HG02981 (cell line): ENCODE results near the gene SP140.
"Not testable (repeated sequence)": the region's sequence is repeated elsewhere in the genome, so short reads cannot be mapped to it uniquely, and the experiment has no call there.

ENCODE experiments used
- ATAC-seq: cut with Tn5 transposase; IDR thresholded peaks from one replicate; pipeline ENCODE4 v1.9.1; 2021; ENCODE audit warnings: mild to moderate bottlenecking, moderate library complexity; ENCODE audit not compliant: unreplicated experiment

The SP140 gene

DNA sequence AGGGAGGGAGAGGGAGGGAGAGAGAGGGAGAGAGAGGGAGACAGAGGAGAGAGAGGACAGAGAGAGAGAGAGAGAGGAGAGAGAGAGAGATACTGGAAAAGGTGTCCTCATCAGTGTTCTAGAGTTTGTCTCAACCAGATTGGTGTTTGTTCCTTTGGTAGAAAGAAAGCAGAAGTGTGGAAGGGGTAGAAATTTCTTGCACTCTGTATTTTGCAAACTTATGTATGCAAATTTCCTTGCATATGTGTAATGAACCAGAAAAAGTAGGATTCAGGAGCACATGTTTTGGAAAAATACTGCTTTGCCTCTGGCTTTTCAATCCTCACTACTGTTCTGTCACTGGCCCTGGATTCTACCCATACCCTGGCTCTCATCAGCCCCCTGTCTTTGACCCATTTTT lies 1.1 kb upstream of the SP140 start:
- ATAC-seq, result no peak

DNA sequence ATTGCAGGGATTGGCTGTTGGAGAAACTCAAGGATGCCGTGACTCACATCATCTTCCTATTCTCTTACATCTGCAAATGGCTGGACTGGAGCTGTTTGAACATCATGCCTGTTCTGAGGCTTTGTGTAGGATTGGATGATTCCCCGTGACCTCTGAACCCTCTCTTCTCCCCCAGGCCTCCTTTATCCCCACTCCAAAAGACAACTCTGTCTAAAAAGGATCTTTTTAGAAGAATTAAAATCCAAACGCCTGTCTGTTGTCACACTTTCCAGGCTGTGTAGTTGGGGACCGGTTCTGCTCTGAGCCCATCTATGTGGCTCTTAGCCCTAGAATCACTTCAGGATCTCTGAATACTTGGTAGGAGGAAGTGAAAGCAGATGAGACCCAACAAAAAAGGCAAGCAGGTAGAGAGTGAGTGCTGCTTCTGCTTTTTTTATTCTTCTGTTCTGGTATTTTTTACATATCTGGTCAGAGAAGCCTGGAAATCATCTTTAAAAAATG lies 565 bp downstream of the SP140 start:
- ATAC-seq, result peak; percentile 72

DNA sequence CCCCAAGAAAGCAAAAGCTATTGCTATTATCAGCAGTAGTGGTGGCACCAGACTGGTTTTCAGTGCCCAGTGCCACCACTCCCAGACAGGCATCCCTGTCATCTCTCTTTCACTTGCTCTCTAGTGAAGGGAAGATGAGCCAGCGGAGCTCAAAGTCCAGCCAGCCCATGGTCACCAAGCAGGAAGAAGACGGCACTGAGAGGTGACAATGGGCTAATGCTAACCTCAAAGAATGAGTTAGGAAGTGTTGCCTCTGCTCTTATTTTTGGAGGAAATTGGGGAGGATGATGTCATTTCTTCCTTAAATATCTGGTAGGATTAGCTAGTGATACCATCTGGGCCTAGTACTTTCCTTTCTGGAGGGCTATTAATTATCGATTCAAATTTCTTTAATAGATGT lies 1.7 kb downstream of the SP140 start:
- no peak for ATAC-seq

DNA sequence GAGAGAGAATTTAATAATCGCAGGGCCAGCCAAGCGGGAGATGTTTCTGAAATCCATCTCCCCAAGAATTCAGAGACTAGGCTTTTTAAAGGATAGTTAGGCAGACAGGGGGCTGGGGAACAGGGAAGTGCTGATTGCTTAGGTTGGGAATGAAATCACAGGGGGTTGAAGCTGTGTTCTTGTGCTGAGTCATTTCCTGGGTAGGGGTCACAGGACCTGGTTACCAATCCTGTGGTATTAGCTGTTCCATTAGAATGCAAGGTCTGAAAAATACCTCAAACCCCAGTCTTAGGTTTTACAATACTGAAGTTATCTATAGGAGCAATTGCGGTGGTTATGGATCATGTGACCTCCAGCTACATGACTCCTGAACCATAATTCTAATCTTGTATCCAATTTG lies 4.6 kb downstream of the SP140 start:
- ATAC-seq, result no peak

DNA sequence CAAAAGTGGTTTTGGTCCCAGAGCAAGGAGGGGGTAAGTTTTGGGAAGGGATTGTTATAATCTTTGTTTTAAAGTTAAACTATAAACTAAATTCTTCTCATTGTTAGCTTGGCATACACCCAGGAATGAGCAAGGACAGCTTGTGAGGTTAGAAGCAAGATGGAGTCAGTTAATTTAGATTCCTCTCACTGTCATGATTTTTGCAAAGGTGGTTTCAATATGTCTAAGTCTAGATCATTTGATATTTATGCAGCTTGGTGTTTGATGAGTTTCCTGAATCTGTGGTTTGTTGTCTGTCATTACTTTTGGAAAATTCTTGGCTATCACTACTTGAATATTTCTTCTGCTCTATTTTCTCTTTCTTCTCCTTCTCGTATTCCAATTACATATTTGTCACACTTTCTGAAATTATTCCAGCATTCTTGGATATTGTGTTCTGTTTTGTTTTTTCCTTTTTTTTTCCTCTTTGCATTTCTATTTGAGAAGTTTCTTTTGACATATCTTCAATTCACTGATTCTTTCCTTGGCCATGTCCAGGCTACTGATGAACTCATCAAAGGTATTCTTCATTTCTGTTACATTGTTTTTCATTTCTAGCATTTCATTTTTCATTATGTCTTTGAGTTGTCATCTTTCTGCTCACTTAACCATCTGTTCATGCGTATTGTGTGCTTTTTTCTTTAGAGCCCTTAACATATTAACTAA lies 5.1 kb downstream of the SP140 start:
- no peak for ATAC-seq

DNA sequence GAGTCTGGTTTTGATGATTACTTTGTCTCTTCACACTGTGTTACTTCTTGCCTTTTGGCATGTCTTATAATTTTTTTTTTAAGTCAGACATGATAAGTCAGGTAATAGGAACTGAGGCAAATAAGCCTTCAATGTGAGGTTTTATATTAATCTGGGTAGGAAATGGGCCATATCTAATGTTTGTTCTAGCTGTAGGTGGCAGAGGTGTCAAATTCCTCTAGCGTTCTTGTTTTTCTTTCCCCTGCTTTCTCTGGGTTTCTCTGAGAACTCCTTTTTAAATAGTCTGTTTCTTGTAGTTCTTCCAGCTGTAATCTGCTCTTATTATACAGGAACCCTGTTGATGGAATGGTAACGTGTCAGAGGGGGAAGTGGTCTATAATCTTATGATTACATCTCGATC lies 5.7 kb downstream of the SP140 start:
- ATAC-seq, result no peak

DNA sequence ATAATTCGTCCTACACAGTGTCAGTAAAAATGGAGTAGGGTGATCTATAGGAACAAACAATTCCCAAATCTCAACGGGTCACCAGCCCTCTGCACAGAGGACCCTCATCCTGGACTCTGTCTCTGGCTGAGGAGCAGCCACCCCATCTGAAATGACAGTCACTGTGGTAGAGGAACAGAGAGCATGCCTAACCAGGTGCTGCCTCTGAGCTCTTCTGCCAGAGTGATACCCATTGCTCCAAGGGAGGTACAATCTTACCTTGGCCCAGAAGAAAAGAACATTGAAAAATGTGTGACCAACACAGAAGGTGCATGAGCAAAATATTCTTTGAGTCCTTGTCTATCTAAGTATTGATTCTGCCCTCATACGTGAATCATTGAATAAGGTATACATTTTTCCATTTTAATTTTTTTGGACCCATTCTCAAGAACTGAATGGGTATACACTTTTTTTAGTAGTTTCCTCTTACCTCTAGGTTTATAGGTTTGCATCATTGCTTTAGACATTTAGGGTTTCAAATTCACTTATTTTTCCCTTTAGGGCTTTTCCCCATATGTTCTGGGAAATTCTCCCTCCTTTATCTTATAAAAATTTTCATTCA lies 8.7 kb downstream of the SP140 start:
- peak; percentile 70 for ATAC-seq

DNA sequence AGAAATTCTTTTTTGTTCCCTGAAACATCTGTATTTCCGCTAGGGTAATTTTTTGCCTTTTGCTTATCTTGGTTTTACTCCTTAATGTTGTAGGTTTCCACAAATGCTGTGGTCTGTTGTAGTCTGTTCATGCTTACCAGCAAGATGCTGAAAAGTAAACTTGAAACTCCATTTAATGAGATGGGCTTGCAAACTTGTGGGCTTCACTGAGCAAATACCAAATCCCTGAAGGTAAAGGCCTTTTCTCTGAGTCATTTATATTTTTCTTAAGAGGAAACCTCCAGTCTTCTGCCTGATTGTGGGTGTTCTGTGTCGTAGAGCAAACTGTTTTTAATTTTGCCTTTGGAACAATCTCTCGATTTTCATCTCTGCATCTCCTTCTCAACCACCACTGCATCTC lies 9.3 kb downstream of the SP140 start:
- no peak for ATAC-seq

DNA sequence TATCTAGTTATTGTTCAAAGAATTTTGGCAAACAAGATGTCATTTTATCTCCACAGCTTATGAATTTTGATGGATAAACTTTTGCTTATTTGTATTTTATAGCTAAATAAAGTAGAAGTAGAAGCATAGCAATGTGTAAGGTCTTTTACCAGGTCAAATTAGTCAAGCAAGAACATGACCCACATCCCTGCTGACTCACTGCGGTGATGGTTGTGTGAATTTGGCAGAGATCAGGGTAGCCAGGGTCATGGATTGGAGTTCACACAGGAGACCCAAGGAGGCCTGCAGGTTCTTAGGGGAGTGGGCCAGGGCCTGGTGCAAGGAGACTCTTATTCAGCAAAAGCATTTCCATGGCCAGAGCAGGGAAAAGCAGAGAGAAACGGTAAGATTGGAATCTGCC lies 18.7 kb downstream of the SP140 start:
- no peak for ATAC-seq

DNA sequence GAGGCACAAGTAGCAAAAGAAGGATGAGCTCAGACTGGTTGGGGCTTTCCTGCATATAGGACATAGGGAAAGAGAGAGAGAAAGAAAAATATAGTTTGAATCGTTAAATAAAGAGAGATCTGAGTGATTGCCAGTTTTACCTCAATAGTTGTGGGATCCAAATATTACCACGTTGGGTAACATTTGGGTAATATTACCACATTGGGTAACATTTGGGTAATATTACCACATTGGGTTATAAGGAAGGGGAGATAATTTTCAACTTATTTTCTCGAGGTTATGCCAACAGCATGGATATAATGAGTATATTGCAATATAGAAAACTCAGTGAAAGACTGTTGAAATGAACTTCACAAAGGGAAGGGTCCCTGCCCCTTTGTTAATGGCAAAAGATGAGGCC lies 20.7 kb downstream of the SP140 start:
- no peak for ATAC-seq

DNA sequence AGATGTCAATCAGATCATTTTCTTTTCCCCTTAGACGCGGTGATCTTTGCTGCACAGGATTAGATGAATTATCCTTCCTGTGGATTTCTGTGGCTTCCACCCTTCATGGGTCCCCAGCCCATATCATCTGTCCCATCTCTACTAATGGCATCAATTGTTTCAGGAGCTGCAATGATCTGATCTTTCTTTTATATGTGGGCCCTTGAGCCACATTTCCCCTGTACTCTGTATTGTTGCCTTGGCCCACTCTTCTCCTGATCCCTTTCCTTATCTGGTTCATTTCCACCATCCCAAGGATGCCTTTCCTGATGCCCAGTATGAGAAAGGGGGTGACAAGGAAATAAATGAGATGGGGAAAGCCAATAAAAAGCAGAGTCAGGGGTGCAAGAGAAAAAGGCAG lies 24.7 kb downstream of the SP140 start:
- ATAC-seq, result no peak

DNA sequence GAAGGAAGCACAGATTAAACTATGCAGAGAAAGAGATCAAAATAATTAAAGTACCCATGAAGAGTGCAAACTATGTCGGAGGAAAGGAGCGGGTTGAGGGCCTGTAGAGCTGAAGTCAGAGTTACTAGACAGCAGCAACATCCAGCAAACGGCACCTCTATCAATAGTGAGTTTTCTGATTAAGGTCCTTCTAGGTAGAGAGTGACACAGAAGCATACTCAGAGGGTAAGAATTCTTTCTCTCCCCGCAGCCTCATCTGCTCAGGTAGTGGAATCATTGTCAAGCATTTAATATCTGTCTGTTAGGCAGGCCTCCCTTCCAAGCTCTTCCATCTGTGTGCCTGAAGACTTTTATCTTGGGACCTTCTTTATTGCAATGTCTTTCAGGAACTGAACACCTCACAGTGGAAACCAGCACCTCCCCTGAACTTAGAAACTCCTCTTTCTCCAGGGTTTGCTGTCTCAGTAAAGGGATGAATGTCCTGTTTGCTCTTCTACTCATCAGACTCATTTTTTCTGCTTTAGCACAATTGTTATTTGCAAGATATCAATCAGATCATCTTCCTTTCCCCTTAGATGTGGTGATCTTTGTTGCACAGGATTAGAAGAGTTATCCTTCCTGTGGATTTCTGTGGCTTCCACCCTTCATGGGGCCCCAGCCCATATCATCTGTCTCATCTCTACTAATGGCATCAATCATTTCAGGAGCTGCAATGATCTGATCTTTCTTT lies 28.8 kb downstream of the SP140 start:
- ATAC-seq, result no peak

DNA sequence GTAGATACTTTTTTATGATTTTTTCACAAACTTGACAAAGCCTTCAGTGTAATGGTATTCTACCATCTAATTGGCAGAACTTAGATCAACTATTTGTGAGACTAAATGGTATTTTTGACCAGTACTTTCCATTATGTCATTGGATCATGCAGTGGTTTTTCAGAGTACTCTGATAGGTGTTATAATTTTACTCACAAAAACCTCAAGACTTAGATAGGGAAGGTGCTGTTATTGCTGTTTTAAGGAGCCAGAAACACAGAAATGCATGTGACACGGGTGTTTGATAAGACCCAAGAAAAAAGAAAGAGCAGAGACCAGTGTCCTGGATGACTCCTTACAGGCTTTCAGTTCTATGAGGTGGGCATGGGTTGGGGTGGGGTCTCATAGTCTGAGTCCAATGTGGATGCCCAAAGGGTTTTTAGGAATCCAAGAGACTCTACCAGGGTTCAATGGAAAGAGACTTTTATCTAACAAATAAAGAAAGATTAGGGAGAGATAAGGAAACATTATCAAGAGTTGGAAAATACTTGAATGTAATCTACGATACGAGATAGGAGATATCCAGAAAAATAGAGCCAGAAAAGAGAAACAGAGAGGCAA lies 31.3 kb downstream of the SP140 start:
- ATAC-seq, result no peak

DNA sequence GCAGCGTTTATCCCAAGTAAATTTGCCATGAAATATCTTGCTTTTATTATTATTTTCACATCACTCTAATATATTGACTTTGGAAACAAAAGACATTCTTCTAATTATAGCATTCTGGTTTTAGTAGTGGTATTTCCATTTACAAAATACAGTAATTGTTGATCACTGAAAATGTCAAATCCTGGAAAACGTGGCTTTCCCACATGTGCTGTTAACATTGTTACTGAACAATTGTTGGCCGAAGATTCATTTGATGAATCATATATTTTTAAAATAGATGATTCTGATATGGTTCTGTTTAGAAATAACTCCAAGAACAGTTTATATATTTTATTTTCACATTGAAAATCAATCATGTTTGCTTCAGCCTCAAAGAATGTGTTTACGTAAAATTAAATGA lies 32.9 kb downstream of the SP140 start:
- no peak for ATAC-seq

DNA sequence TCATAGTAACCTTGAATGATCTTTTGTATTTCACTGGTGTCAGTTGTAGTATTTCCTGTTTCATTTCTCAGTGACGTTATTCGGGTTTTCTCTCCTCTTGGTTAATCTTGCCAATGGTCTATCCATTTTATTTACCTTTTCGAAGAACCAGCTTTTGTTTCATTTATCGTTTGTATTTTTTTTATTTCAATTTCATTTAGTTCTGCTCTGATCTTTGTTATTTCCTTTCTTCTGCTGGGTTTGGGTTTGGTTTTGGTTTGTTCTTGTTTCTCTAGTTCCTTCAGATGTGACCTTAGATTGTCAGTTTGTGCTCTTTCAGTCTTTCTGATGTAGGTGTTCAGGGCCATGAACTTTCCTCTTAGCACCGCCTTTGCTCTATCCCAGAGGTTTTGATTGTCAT lies 36.7 kb downstream of the SP140 start:
- no peak for ATAC-seq

DNA sequence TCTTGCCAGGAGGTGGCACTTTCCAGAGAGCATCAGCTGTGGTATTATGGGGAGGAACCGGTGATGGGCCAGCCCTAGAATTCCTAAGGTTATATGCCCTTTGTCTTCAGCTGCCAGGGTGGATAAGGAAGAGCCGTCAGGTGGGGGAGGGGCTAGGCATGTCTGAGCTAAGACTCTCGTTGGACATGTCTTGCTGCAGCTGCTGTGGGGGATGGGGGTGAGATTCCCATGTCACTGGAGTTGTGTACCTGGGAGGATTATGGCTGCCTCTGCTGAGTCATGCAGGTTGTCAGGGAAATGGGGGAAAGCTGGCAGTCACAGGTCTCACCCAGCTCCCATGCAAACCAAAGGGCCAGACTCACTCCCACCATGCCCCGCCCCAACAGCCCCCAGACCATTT lies 39.4 kb downstream of the SP140 start:
- not testable (repeated sequence) for ATAC-seq

DNA sequence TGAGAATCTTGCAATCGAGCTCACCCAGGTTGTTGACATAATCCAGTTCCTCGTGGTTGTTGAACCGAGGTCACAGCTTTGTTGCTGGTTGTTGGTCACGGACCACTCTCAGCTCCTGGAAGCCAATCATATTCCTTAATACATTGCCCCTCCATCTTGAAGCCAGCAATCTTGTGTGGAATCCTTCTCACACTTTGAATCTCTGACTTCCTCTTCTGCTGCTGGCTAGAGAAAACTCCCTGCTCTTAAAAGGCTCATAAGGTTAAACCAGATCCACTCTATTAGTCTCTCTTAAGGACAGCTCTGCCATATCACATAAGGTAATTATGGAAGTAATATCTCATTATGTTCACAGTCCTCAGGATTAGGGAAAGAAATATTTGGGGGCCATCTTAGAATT lies 41.1 kb downstream of the SP140 start:
- ATAC-seq, result no peak

DNA sequence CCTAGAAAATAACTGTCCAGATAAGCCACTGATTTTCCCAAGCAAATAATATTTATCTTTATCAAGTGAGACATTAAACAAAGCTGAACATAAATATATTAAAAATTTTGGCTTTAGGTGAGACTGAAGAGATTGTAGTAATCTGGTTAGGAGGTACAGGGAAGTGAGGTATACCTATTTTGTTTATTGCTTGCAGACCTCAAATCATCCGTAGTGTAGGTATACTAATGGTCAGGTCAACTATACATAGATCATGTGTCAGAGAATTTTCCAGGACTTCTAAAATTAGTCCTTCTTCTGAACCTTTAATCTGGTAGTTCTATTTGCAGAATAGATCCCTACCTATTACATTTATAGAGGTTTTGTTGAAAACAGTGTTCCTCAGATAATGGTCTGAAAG lies 41.5 kb downstream of the SP140 start:
- no peak for ATAC-seq

DNA sequence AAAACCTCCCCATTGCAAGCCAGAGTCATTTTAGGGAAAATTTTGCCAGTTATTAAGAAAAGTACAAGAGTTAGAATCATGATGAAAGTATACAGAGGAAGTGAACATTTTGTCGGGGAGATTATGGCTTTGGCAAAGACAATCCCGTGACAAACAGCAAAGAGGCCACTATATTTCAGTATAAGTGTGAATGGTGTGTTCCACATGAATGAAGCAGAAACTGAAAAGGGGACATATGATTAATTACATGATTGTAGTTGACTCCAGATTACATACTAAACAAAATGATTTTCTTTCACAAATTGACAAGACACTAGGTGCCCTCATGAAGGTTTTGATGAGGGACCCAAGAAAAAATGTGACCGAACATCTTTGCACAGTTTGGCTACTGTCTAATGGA lies 42.0 kb downstream of the SP140 start:
- ATAC-seq, result peak; percentile 77

DNA sequence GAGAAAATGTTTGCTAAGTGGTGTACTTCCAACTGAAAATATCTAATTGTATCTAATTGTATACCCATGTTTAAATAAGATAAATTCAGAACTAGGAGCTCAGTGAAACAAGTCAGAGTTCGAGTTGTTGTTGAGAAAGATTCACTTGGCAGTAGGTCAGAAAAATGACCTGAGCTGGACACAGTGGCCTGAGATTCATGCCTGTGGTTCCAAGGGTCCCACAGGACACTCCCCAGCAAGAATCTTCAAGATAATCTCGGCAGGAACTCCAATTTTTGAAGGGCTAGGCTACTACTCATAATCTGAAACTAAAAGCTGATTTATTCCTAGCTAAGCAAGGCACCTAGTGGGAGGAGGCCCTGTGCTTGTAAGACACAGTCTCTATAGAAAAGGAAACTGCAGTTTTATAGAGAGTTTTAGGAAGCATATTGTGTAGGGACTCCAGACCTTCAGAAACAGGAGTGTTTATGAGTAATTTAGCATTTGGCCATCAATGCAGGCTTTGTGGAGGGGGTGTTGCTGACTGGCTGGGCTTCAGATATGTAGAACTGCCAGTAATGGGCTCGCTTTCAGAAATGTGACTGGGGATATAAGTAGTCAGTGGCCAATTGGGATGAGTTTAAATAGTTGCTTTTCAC lies 43.2 kb downstream of the SP140 start:
- peak; percentile 52 for ATAC-seq

DNA sequence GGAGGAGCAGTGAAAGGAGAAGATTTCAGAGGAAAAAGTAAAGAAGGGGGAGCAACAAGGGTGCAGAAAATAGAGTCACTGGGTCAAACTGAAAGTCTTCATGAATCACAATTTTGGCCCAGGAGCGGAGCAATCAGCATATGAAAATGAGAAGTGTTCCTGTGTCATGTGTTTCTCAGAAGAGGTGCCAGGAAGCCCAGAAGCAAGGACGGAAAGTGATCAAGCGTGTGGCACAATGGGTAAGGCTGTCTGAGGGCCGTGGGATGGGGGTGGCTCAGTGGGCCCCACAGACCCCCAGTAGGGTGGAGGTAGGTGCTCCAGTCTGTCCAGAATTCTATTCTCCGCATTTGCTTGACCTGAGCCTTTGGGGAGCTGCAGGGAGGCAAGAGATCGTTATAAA lies 44.2 kb downstream of the SP140 start:
- no peak for ATAC-seq
